Type B pancreatic cell (in vitro differentiated cells): ENCODE data around the gene TEP1. TPM values are rescaled to one million over a fixed set of nuclear protein-coding genes. Genes with fewer than 3 reads are reported as not detected.
"Not testable (repeated sequence)": the region's sequence is repeated elsewhere in the genome, so short reads cannot be mapped to it uniquely, and the experiment has no call there.

Source experiments
- DNase-seq: peaks from one replicate; pipeline ENCODE4 v3.0.0; 2021; ENCODE audit warnings: mixed read lengths; ENCODE audit not compliant: unreplicated experiment; ENCODE audit errors: extremely low spot score
- H3K27ac Mint-ChIP-seq: 2 replicates; pipeline ENCODE4 v1.8.0; 2021; ENCODE audit warnings: mild to moderate bottlenecking, mixed read lengths
- H3K27me3 Mint-ChIP-seq: 2 replicates; pipeline ENCODE4 v1.8.0; 2021; ENCODE audit warnings: mixed read lengths
- H3K36me3 Mint-ChIP-seq: 2 replicates; pipeline ENCODE4 v1.8.0; 2021; ENCODE audit warnings: mixed read lengths
- H3K4me1 Mint-ChIP-seq: one replicate; pipeline ENCODE4 v1.8.0; 2021; ENCODE audit warnings: mixed read lengths; ENCODE audit not compliant: unreplicated experiment
- H3K4me3 Mint-ChIP-seq: 2 replicates; pipeline ENCODE4 v1.8.0; 2021; ENCODE audit warnings: mild to moderate bottlenecking, mixed read lengths
- H3K9me3 Mint-ChIP-seq: 2 replicates; pipeline ENCODE4 v1.8.0; 2021; ENCODE audit warnings: mixed read lengths
- CTCF ChIP-seq: fragments of 200-600 bp; sonication (generic); conservative IDR thresholded peaks from 2 replicates; pipeline ENCODE4 v1.5.0; 2021; ENCODE audit warnings: antibody characterized with exemption, mild to moderate bottlenecking
- total RNA-seq: library from RNA; stranded (reverse); gene quantifications from 2 replicates; pipeline ENCODE4 v1.2.1, GENCODE V29; 2021; ENCODE audit warnings: low replicate concordance

Gene TEP1
- total RNA-seq, 1 donor from 2014 or later, result 23.1 TPM

- H3K4me3 Mint-ChIP-seq, result no peak overlapping the region
- peaks cover 24% of the 10 kb centered on the region for H3K4me1 Mint-ChIP-seq
- no peak for TF ChIP-seq CTCF
- no peak for DNase-seq
- H3K9me3 Mint-ChIP-seq, result peaks cover 4% of the 10 kb centered on the region
- H3K27me3 Mint-ChIP-seq, result peaks cover 3% of the 10 kb centered on the region
- no peak overlapping the region for H3K27ac Mint-ChIP-seq
- H3K36me3 Mint-ChIP-seq, result peaks cover 23% of the 10 kb centered on the region
These were observed 43.7 kb upstream of the TEP1 start for GRCh38 chr14:20456971-20457370.

GRCh38 chr14:20455355-20456300 is 42.3 kb upstream of the TEP1 start:
- Mint-ChIP-seq H3K27me3 (no peaks in the 10 kb centered on the region), H3K27ac (no peak overlapping the region), H3K36me3 (peaks cover 22% of the 10 kb centered on the region), H3K4me3 (no peak overlapping the region), H3K9me3 (no peaks in the 10 kb centered on the region), H3K4me1 (peaks cover 15% of the 10 kb centered on the region)
- no peak for DNase-seq
- no peak for TF ChIP-seq CTCF

GRCh38 chr14:20454516-20455354 is 41.4 kb upstream of the TEP1 start, which contains the start of the genes APEX1 and OSGEP:
Gene APEX1, plus strand, starts transcription at chr14:20455226. Its CDS starts 420 bp downstream, at chr14:20455646.
Gene OSGEP, minus strand, starts transcription at chr14:20454812. Its CDS starts 129 bp downstream, at chr14:20454683.
- peaks cover 20% of the 10 kb centered on the region for H3K36me3 Mint-ChIP-seq
- H3K27ac Mint-ChIP-seq, result no peak within 1 kb of the TSS
- no peaks in the 10 kb centered on the region for H3K27me3 Mint-ChIP-seq
- DNase-seq, result peak; percentile 97
- peaks cover 6% of the 10 kb centered on the region for H3K4me1 Mint-ChIP-seq
- H3K9me3 Mint-ChIP-seq, result no peaks in the 10 kb centered on the region
- TF ChIP-seq CTCF, result no peak
- no peak within 1 kb of the TSS for H3K4me3 Mint-ChIP-seq

GRCh38 chr14:20452831-20453230 is 39.5 kb upstream of the TEP1 start:
- not testable (repeated sequence) for DNase-seq, H3K27ac Mint-ChIP-seq, H3K27me3 Mint-ChIP-seq, H3K9me3 Mint-ChIP-seq, H3K4me1 Mint-ChIP-seq
- Mint-ChIP-seq H3K4me3 (peak overlapping the region; percentile 69), H3K36me3 (peaks cover 27% of the 10 kb centered on the region)

GRCh38 chr14:20446889-20447288 is 33.6 kb upstream of the TEP1 start:
- Mint-ChIP-seq H3K27ac (no peak overlapping the region), H3K4me1 (no peaks in the 10 kb centered on the region), H3K9me3 (no peaks in the 10 kb centered on the region), H3K4me3 (no peak overlapping the region), H3K36me3 (peaks cover 37% of the 10 kb centered on the region), H3K27me3 (no peaks in the 10 kb centered on the region)
- no peak for DNase-seq
- TF ChIP-seq CTCF, result no peak

GRCh38 chr14:20443650-20444049 is 30.3 kb upstream of the TEP1 start:
- H3K4me1 Mint-ChIP-seq, H3K4me3 Mint-ChIP-seq, H3K9me3 Mint-ChIP-seq, H3K27ac Mint-ChIP-seq, DNase-seq: not testable (repeated sequence)
- Mint-ChIP-seq H3K27me3 (peaks cover 10% of the 10 kb centered on the region), H3K36me3 (peaks cover 23% of the 10 kb centered on the region)
